Measurements from ENCODE around the gene MYOM1. TPM values are rescaled to one million over a fixed set of nuclear protein-coding genes. Genes with fewer than 3 reads are reported as not detected.
A peak's percentile ranks its signal among the peaks of the same experiment; 100 is the strongest.

The MYOM1 gene
- total RNA-seq, 1 experiment from 2014 or later: 0.07 TPM

GRCh38 chr18:3211236-3211992 lies 8.4 kb downstream of the MYOM1 start:
- peak; percentile 38 for DNase-seq

GRCh38 chr18:3209859-3210569 lies 9.8 kb downstream of the MYOM1 start:
- POLR2A ChIA-PET (ENCODE audit: unreplicated experiment): interaction anchor here (0.7 kb wide), 1 partner anchor 36 kb away, joined by 3 read pairs; no protein-coding TSS in a partner anchor
- H3K9me3 ChIP-seq (ENCODE audit: low read length): no peaks in the 10 kb centered on the region
- no peaks in the 10 kb centered on the region for H3K27me3 ChIP-seq (ENCODE audit: low read length)
- no peak overlapping the region for H3K4me3 ChIP-seq (ENCODE audit: low read length)
- no peaks in the 10 kb centered on the region for H3F3A ChIP-seq (ENCODE audit: low read length, unreplicated experiment)
- H3K4me2 ChIP-seq (ENCODE audit: low read length): peak overlapping the region; percentile 41
- DNase-seq (peak; percentile 71), ATAC-seq (peak; percentile 83)
- peak overlapping the region; percentile 47 for H3K27ac ChIP-seq (ENCODE audit: low read length)
- H3K36me3 ChIP-seq (ENCODE audit: low read depth, low read length): no peaks in the 10 kb centered on the region
- BruUV-seq (replicated peaks): no TSS peak
- no peaks in the 10 kb centered on the region for H4K20me1 ChIP-seq (ENCODE audit: low read length)
- no peaks in the 10 kb centered on the region for H3K9me2 ChIP-seq (replicated peaks; ENCODE audit: low read length)
- intact Hi-C loops (cut with micrococcal nuclease): no loop called here
- no peak overlapping the region for H2AFZ ChIP-seq (ENCODE audit: low read length)
- H3K79me2 ChIP-seq (ENCODE audit: low read length): no peaks in the 10 kb centered on the region
- CTCF ChIA-PET: interaction anchor here (0.5 kb wide), 1 partner anchor 272 kb away, joined by 13 read pairs; no protein-coding TSS in a partner anchor
- H3K4me1 ChIP-seq (ENCODE audit: insufficient read depth, low read length): peaks cover 41% of the 10 kb centered on the region
- no peak overlapping the region for H3K9ac ChIP-seq (ENCODE audit: low read length)
- TF ChIP-seq EZH2 (IDR thresholded peaks at IDR 0.05; ENCODE audit: low read length, unreplicated experiment): no peak
- TF ChIP-seq CTCF (conservative IDR thresholded peaks at IDR 0.05; ENCODE audit: low read depth, low read length): no peak
- no peak for TF ChIP-seq EZH2phosphoT487 (IDR thresholded peaks at IDR 0.05; ENCODE audit: borderline replicate concordance, low read length)

More at GRCh38 chr18:3211236-3211992, 8.4 kb downstream of the MYOM1 start:
- H3K4me2 ChIP-seq (ENCODE audit: low read length): peak overlapping the region; percentile 17; the same call in 1 of the 2 replicates
- no peaks in the 10 kb centered on the region for H3K79me2 ChIP-seq (ENCODE audit: low read length)
- POLR2A ChIA-PET (ENCODE audit: unreplicated experiment): interaction anchor here (1.0 kb wide), 1 partner anchor 45 kb away, joined by 3 read pairs; no protein-coding TSS in a partner anchor
- H3K27ac ChIP-seq (ENCODE audit: low read length): no peak overlapping the region
- no peaks in the 10 kb centered on the region for H4K20me1 ChIP-seq (ENCODE audit: low read length)
- ATAC-seq: peak; percentile 30
- TF ChIP-seq CTCF (conservative IDR thresholded peaks at IDR 0.05; ENCODE audit: low read depth, low read length) (no peak), EZH2phosphoT487 (IDR thresholded peaks at IDR 0.05; ENCODE audit: borderline replicate concordance, low read length) (no peak), EZH2 (IDR thresholded peaks at IDR 0.05; ENCODE audit: low read length, unreplicated experiment) (no peak)
- no TSS peak for BruUV-seq (replicated peaks)
- no peaks in the 10 kb centered on the region for H3K9me2 ChIP-seq (replicated peaks; ENCODE audit: low read length)
- no peaks in the 10 kb centered on the region for H3K36me3 ChIP-seq (ENCODE audit: low read depth, low read length)
- no peaks in the 10 kb centered on the region for H3K9me3 ChIP-seq (ENCODE audit: low read length)
- H3K9ac ChIP-seq (ENCODE audit: low read length): no peak overlapping the region
- no peaks in the 10 kb centered on the region for H3K27me3 ChIP-seq (ENCODE audit: low read length)
- CTCF ChIA-PET: no interaction called here
- intact Hi-C loops (cut with micrococcal nuclease): no loop called here
- H2AFZ ChIP-seq (ENCODE audit: low read length): peak overlapping the region; percentile 24; the same call in 1 of the 2 replicates
- no peak overlapping the region for H3K4me3 ChIP-seq (ENCODE audit: low read length)
- H3K4me1 ChIP-seq (ENCODE audit: insufficient read depth, low read length): peaks cover 41% of the 10 kb centered on the region
- H3F3A ChIP-seq (ENCODE audit: low read length, unreplicated experiment): no peaks in the 10 kb centered on the region
